SKM-1 (cell line): ENCODE results near the gene AMOTL2.

Experiments
- DNase-seq: peaks from one replicate; lab custom pipeline; 2025; ENCODE audit not compliant: unreplicated experiment; lab: John Stamatoyannopoulos, UW

AMOTL2 gene

GRCh38 chr3:134380249-134380648 is 6.0 kb upstream of the AMOTL2 start:
- no peak for DNase-seq

- no peak for DNase-seq
These were observed 4.6 kb upstream of the AMOTL2 start for GRCh38 chr3:134378818-134379217.

- DNase-seq, result no peak
These were observed 4.1 kb upstream of the AMOTL2 start for GRCh38 chr3:134378384-134378783.

- DNase-seq, result no peak
These were observed 3.6 kb upstream of the AMOTL2 start for GRCh38 chr3:134377896-134378295.

GRCh38 chr3:134376786-134377426 is 2.7 kb upstream of the AMOTL2 start:
- no peak for DNase-seq

DNA sequence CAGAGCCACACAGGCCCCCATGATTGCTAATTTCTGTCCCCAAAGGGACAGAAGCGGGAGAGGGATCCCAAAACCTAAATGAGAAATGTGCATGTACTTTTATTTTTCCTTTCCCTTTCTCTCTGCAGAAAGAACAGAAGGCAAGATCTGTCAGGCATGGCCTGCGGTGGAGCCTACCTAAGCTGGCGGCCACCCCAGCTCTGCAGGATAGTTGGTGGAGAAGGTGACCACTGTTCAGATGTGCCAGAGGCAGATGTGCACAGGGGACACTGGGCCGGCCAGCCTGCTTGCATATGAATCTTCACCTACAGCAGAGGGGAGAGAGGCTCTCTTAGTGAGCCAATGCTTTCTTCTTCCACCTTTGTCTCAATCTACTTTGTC is 2.1 kb upstream of the AMOTL2 start:
- DNase-seq, result no peak

DNA sequence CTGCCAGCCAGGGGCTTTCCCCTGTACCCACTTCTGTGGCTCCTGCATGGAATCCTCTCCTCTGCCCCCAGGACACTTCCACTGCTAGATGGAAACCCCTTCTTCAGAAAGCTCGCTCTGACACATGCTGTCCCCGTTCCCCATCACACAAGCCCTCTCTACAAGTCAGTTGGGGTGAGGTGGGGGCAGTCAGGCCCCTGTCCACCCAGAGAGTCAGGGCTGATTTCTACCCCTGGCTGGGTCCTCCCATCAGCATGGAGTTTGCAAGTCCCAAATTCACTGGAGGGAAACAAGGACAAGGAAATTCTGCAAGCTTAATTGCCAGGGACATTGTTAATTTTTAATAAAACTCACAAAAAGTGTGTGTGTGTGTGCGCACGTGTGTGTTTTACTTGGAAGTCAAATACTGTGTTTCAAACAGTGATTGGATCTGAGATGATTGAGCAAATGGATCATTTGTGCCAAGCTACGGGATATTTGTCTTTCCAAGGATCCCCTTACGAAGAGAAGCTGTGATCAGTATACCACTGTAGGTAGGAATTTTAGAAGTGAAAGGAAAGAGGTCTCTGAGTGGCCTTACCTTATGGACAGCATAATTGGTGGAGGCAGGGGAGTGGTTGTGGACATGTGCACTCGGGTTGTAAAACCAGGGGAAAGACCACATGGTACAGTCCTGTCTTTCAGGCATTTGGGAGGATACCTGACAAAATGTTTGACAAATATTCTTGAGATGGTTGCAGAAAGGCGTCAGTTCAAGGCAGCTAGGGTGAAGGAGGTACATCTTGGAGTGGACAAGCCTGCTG is 1.5 kb upstream of the AMOTL2 start:
- DNase-seq, result no peak

DNA sequence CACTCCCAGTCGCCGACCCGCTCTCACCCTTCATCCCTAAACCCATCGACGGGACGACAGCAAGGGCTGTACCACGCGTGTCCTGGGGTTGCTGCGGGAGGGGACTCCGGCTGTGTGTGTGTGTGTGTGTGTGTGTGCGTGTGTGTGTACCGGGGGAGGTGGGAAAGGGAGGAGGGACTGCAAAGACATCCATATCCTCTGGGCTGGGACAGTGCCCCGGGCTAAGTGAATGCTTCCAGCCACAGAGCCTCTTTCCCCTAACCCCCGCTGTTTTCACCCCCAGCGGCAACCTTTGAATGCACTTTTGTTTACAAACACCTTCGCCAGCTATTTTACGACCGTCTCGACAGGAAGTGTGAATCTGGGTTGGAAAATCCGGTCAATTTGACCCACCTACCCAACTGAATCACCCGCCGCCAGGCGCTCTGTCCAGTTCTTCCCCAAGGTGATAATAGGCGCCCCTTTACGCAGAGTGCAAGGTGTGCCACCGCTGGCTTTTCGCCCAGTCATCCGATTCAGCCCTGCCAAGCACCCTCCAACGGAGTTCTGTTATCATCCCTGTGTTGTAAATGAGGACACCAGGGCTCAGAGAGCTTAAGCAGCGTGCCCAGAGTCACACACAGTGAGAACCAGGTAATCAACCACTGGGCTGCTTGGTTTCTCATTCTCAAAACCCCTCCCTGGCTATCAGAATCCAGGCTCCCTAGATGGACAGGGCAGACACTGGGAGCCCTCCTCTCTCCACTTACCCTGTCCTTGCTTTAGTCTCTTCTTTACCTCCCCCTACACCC is 739 bp upstream of the AMOTL2 start:
- DNase-seq, result no peak

DNA sequence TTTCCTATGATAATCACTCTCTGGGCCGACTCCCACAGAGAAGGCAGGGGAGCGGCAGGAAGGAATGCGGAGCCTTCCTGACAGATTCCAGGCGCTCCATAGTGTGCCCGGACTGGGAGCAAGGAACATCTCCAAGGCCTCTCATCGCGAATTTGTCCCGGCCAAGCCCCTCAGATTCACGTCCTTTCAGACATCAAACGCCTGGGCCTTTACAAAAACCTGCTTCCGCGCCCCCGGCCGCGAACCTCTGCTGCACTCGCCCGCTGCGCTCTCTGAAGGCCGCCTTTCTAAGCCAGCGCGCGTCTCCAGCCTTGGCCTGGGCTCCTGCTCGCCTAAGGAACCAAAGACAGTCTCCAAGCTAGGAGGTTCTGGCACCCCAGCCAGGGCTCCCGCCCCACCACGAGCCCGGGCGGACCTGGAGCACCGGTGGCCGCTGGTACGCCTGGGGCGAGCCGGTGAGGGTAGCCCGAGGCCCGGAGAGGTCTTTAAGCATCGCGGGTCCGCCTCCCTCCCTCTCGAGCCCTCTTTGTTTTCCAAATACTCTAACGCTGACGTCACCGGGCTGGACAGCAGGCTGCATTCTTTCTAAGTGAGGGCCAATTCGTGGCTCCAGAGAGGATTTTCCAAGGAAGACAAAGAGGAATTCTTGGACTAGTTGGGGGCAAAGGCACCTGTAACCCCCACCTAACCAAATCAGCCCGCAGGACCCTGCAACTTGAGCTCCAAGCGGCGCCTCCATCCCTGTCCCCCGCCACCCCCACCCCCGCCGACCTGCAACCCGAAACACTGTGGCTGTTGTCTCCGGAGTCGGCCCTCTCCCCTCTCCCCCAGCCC is 759 bp downstream of the AMOTL2 start:
- no peak for DNase-seq

- no peak for DNase-seq
These were observed 1.6 kb downstream of the AMOTL2 start for GRCh38 chr3:134372396-134373270.

- no peak for DNase-seq
These were observed 2.5 kb downstream of the AMOTL2 start for GRCh38 chr3:134371542-134372324.

DNA sequence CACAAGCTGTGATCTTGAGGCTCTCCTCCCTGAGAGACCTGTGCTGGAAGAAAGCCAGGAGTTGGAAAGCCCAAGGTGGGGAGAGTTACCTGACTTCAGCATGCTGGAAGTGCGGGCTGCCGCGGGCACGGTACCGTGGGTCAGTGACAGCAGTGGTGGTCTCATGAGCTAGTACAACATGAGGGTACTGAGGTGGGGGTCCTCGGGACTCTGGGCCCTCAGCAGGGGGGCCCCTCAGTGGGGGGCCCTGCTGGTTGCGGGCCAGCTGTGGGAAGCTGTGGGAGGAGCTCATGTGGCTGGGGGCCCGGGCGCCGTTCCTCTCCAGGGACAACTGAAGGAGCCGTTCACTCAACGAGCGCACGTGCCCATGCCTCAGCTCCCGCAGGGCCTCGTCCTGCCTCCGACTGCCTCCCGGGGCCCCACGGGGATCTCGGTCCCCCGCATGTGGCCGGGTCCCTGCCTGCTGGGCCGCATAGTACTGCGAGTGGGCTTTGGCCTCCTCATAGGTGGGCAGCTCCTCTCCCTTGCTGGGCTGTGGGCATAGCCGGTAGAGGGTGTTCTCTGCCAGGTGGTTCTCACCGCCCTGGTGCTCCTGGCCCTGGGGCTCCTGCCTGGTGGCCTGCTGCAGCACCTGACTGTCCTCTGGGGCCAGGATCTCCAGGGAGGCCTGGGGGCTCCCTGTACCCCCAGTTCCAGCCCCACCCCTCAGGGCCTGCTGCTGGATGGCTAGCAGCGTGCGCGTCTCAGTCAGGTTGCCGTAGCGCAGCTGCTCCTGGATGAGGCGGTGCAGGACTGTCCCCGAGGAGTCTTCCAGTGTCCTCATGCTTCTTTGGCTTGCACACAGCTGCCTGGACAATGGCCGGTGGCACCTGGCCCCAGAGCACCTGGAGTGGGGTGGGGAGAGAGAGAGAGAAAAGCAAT is 3.4 kb downstream of the AMOTL2 start:
- no peak for DNase-seq

DNA sequence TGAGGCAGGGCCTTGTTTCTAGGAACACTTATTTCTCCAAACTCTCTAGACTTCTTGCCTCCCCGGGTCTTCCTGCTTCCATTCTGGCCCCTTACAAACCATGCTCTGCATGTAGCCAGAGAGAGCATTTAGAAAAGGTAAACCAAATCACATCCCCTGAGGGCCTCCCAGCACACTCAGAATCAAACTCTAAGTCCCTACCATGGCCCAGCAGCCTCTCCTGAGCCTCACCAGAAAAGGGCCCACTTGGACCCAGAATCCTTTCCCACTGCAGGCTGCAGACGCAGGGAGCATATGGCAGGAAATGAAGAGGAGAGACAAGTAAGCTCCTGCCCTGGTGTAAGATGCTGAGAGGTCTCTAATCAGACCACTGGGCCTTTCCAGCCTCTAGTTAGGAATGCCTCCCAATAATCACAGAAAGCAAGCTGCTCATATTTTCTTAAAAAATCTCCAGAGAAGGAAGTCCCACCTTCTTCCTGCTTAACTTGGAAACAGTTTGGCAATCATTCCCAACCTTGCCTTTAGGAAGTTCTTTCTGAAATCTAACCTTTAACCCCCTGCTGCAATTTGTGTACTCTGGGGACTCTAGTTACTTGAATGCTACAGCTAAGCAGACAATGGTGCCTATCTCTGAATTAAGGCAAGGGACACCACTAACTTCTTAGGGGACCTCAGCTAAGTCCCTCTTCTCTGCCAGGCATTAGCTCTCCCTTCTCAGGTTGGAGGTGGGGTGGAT is 4.2 kb downstream of the AMOTL2 start:
- no peak for DNase-seq

- DNase-seq, result no peak
These were observed 5.0 kb downstream of the AMOTL2 start for GRCh38 chr3:134369231-134369741.

DNA sequence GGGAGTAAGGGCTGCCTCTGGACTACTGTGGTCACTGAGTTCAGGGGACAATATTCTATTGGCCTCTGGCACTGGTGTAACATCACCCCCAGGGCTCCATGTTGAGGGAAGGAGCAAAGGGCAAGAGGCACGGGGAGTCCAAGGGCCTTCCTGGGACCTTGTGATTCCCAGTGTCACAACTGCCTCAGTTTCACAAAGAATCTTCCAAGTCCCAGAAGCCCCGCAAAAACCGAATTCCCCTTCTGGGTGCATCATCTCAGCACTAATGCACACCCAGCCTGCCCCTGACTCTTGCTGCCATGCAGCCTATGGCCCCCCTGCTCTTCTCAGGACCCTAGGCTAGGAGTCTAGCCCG is 5.5 kb downstream of the AMOTL2 start:
- DNase-seq, result no peak

- DNase-seq, result no peak
These were observed 6.1 kb downstream of the AMOTL2 start for GRCh38 chr3:134367869-134368750.
